GM21737 (cell line): ENCODE data around the gene CFAP57.
A peak's percentile ranks its signal among the peaks of the same experiment; 100 is the strongest.
"Not testable (repeated sequence)": the region's sequence is repeated elsewhere in the genome, so short reads cannot be mapped to it uniquely, and the experiment has no call there.

ENCODE experiments used
- ATAC-seq: cut with Tn5 transposase; IDR thresholded peaks from one replicate; pipeline ENCODE4 v1.9.1; 2021; ENCODE audit warnings: mild to moderate bottlenecking, moderate library complexity; ENCODE audit not compliant: unreplicated experiment

CFAP57 gene

DNA sequence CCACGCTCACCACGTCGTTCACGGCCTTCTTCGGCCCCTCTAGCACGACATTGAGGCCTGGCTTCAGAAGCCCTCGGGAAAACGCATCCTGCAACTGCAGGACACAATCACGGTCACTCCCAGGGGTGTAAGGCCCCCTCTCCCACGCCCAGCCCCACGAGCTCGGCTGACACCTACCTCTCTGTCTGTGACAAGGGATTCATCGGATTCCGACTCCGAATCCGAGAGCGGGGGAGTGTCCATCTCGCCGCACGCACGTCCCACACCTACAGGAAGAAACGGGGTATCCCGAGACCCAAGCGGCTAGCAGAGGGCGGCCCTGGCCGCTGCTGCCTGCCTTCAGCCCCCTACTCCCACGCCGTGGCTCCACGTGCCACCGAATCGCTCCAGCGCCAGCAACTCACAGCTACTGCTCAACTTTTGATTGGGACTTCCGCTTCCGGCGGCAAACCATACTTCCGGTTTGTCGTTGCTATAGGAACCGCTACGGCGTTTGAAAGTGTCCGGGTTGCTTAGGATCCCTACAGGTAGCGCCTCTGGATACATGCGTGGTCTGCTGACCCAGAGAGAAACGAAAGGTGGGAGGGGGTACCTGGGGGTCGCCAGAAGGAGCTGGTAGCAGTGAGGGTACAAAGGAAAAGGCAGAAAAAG is at the start of gene CFAP57, which contains the start of gene EBNA1BP2:
CFAP57 (plus strand) TSS at position 455 of the 651 bp plus-strand sequence. CDS start 424 bp downstream, outside the sequence.
EBNA1BP2 (minus strand) TSS at position 415 of the 651 bp plus-strand sequence; CDS start at position 243, 172 bp downstream.
- peak; percentile 82 for ATAC-seq

DNA sequence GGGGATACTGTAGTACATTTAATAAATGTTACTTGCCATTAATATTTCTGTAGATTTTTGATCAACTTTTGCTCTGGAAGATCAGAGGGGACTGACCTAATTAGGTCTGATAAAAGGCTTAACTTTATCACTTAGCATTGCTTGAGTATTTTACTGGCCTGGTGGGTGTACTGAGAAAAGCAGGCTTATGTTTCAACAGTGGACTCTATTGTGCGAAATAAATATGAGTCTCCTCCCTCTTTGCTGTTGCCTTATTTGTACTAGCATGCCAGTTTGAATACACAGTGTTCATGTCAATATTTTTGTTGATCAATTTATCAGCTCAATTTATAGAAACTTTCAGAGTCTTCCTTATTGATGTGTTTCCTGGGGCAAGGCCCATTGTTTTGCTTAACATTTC is 49.1 kb upstream of the CFAP57 start:
- no peak for ATAC-seq

DNA sequence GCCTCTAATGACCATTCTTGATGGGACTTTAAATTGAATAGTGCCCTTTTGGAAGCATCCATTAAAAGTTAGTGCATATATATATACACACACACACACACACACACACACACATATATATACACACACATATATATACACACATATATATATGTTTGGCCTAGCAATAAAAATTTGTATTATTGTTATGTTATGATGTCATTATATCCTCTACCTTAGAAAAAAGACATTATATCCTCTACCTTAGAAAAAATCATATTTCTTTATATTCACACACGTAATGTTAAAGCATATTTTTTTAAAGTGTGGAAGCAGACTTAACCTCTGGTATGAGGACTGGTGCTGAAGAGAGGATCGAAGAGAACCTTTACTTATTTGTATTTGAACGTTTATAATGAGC is 43.3 kb upstream of the CFAP57 start:
- no peak for ATAC-seq

GRCh38 chr1:43129426-43129825 is 42.7 kb upstream of the CFAP57 start:
- no peak for ATAC-seq

DNA sequence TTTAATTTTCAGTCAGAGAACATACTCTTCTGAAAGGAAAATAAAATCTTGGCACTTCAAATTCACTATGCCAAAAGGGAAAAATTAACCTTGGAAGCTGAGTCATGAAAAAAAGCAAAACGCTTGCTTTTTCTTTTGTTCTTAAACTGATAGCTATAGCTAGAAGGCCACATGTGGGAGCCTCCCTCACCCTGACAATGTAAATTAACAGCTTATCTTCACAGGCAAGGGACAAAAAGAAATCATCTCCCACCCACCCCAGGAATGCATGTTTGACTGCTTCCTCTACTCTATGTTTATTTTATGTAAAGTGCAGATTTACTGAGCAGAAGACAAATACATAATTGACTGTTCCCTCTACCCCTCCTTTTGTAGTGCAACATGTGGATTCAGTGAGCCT is 38.1 kb upstream of the CFAP57 start:
- ATAC-seq: no peak

DNA sequence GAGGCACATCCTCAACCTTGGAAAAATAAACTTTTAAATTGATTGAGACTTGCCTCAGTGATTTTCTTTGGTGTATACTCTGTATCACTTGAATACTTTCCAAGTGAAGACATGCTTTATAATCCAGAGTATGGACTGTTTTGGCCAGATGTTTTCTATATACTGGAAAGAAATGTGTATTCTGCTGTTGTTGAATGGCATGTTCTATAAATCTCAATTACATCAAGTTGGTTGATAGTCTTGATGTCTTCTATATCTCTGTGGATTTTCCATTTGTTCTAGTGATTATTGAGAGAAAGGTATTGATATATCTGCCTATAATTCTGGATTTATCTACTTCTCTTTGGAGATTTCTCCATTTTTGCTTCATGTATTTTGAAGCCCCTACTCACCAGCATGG is 37.5 kb upstream of the CFAP57 start:
- no peak for ATAC-seq

DNA sequence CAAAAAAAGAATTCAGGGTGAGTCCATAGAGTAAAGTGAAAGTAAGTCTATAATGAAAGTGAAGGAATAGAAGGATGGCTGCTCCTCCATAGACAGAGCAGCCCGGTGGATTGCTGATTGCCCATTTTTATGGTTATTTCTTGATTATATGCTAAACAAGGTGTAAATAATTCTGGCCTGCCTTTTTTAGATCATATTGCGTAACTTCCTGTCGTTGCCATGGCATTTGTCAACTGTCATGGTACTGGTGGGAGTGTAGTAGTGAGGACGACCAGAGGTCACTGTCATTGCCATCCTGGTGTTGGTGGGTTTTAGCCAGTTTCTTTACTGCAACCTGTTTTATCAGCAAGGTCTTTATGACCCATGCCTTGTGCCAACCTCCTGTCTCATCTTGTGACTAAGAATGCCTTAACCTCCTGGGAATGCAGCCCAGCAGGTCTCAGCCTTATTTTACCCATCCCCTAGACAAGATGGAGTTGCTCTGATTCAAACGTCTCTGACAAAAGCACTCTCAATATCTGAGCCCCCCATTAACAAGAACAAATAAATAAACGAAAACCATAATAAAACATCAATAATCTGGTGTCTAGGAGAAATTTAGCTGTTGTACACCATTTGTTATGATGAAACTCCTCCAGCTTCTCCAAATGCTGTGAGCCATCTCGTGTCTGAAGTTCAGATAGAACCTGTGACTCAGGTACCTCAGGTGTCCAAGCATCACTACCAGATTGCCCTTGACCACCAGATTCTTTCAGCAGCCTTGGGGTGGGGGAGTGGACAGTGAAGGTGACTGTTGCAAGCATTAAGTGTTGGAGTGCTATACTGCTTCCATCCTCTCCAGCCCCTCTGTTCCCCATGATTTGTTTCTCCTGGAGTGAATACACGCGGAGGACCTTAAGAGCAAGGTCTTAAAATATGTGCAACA is 36.0 kb upstream of the CFAP57 start:
- no peak for ATAC-seq

- ATAC-seq: no peak
Measured at GRCh38 chr1:43137445-43138052, 34.6 kb upstream of the CFAP57 start.

GRCh38 chr1:43139295-43139694 is 32.8 kb upstream of the CFAP57 start:
- not testable (repeated sequence) for ATAC-seq

- ATAC-seq: no peak
Measured at GRCh38 chr1:43140010-43140409, 32.1 kb upstream of the CFAP57 start.

DNA sequence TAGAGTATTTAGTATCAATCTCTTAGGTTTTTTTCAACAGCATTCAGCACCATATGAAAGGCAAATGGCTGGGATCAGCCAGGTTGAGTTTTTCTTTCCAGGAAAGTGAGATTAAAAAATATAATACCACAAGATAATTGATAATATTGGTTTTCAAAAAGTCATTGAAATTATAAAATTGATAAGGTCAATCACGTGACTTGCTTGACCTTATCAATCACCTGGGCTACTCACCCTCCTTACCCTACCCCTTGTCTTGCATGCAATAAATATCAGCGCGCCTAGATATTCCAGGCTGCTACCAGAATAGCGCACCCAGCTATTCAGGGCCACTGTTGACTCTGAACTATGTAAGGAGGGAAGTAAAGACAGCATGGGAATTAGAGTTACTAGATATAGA is 31.5 kb upstream of the CFAP57 start:
- ATAC-seq: no peak

GRCh38 chr1:43143441-43143888 is 28.7 kb upstream of the CFAP57 start:
- no peak for ATAC-seq

DNA sequence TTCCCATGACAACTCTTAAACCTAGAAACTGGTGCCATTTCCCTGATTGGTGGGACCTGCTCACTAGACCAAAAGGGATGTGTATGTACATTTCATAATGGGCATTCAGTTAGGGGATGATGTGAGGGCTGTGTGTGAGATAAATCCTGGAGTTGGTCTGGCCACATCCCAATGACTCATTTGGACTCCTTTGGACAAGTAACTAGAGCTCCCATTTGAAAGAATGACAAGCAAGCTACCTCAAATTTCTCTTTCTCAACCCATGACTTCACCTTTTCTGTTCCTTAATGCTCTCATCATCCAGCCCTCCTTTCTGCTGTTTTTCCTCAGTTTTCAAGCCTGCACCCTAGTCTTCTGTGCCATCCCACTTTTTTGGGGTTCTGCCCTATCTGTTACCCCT is 27.9 kb upstream of the CFAP57 start:
- ATAC-seq: no peak

- ATAC-seq: no peak
Measured at GRCh38 chr1:43147625-43148327, 24.4 kb upstream of the CFAP57 start.

DNA sequence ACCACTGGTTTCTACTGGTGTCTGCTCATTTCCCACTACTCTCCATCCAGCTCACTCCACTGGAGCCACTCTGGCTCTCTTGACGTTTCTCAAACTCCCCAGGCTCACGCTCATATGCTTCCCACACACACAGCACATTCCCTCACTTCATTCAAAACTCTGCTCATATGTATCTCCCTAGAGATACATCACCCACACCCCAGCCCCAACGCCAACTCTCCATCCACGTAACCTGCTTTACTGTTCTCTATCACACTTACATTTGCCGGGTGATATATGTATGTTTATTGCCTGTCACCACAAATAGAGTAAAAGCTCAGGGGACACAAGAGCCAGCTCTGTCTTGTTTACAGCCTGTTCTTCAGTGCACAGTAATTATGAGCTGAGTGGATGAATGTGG is 22.2 kb upstream of the CFAP57 start:
- ATAC-seq: no peak

DNA sequence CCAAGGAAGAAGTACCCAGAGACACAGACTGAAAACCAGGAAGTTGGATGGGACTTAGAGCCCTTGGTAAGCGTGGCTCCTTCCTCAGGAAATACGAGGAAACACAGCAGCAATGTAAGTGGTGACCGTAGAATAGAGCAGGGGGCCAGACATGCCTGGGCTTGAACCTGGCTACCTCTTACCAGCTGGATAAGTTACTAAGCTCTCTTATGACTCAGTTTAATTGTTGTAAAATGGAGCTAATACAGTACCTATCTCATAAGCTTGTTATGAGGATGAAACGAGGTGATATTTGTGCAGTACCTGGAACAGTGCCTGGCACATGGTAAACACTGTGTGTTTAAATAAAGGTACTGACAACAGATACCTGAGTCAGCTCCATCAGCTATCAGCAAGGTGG is 19.3 kb upstream of the CFAP57 start:
- no peak for ATAC-seq

DNA sequence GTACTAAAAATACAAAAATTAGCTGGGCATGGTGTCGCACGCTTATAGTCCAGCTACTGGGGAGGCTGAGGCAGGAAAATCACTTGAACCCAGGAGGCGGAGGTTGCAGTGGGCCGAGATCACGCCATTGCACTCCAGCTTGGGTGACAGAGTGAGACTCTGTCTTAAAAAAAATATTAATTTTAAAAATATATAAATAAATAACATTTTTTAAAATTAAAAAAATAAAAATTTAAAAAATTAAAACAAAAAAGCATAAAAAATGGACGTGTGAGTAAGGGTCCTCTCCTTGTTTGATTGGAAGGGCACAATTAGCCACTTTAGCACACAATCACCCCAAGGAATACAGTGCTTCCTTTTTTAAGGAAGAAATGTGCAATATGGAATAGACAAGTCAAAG is 18.7 kb upstream of the CFAP57 start:
- no peak for ATAC-seq

DNA sequence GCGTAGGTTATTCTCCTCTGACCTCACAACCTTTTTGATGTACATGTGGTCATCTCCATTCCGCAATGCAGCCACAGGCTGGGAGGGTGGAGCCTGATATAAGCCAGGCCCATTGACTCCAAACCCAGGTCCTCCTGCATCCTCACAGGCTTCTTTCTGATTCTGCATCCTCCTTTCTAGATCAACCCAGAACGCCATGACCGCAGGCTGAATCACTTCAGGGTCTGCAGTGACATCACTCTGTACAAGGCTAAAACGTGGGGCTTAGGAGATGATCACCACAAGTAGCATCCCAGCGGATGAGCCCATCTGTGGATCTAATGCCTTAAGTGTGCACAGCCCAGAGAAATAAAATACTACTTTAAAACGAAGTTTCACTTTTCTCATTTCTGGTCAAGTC is 16.1 kb upstream of the CFAP57 start:
- no peak for ATAC-seq

DNA sequence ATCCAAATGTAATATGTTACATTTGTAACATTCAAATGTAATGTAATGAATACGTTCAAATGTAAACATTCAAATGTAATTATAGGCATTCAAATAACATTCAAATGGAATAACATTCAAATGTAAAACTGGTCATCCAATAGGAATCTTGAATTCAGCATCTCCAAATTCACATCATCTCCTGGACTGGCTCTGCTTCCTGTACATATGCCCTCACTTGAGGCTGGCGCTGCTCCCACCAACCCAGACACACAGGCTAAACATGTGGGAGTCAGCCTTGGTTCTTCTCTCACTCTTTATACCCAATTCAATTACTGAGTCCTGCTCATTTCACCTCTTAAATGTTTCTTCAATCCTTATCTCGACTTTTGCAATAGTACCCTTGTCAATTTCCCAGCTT is 7.0 kb upstream of the CFAP57 start:
- ATAC-seq: no peak

- ATAC-seq: no peak
Measured at GRCh38 chr1:43165765-43166164, 6.4 kb upstream of the CFAP57 start.

- peak; percentile 18 for ATAC-seq
Measured at GRCh38 chr1:43171312-43171875, 736 bp upstream of the CFAP57 start.
